ENCODE data around the gene SPTLC2.
"Not testable (repeated sequence)": the region's sequence is repeated elsewhere in the genome, so short reads cannot be mapped to it uniquely, and the experiment has no call there.

SPTLC2 gene

GRCh38 chr14:77616454-77617229 lies at the start of gene SPTLC2:
TSS of gene SPTLC2 (minus strand) at chr14:77616637. CDS start at chr14:77616579, 58 bp downstream.
- peak; percentile 98 for DNase-seq

- DNase-seq = no peak
Observed at GRCh38 chr14:77663293-77663692, 46.9 kb upstream of the SPTLC2 start.

- DNase-seq = not testable (repeated sequence)
Observed at GRCh38 chr14:77661562-77661961, 45.1 kb upstream of the SPTLC2 start.

- peak; percentile 75 for DNase-seq
Observed at GRCh38 chr14:77660754-77661153, 44.3 kb upstream of the SPTLC2 start.

- DNase-seq = no peak
Observed at GRCh38 chr14:77659831-77660230, 43.4 kb upstream of the SPTLC2 start.

GRCh38 chr14:77657280-77657679 lies 40.8 kb upstream of the SPTLC2 start:
- no peak for DNase-seq

GRCh38 chr14:77654001-77654441 lies 37.6 kb upstream of the SPTLC2 start:
- DNase-seq = peak; percentile 35

GRCh38 chr14:77649326-77649725 lies 32.9 kb upstream of the SPTLC2 start:
- no peak for DNase-seq

- no peak for DNase-seq
Observed at GRCh38 chr14:77648520-77649200, 32.2 kb upstream of the SPTLC2 start.

GRCh38 chr14:77647853-77648252 lies 31.4 kb upstream of the SPTLC2 start:
- DNase-seq = no peak

GRCh38 chr14:77646907-77647306 lies 30.5 kb upstream of the SPTLC2 start:
- no peak for DNase-seq

- no peak for DNase-seq
Observed at GRCh38 chr14:77645520-77646230, 29.2 kb upstream of the SPTLC2 start.

GRCh38 chr14:77642407-77642806 lies 26.0 kb upstream of the SPTLC2 start:
- no peak for DNase-seq

- DNase-seq = no peak
Observed at GRCh38 chr14:77641534-77642341, 25.3 kb upstream of the SPTLC2 start.

GRCh38 chr14:77640756-77641533 lies 24.5 kb upstream of the SPTLC2 start:
- DNase-seq = no peak

- no peak for DNase-seq
Observed at GRCh38 chr14:77638771-77639171, 22.3 kb upstream of the SPTLC2 start.

- DNase-seq = not testable (repeated sequence)
Observed at GRCh38 chr14:77635869-77636268, 19.4 kb upstream of the SPTLC2 start.

- DNase-seq = not testable (repeated sequence)
Observed at GRCh38 chr14:77635466-77635865, 19.0 kb upstream of the SPTLC2 start.

GRCh38 chr14:77630111-77630510 lies 13.7 kb upstream of the SPTLC2 start:
- no peak for DNase-seq

GRCh38 chr14:77625360-77625759 lies 8.9 kb upstream of the SPTLC2 start:
- DNase-seq = no peak

- DNase-seq = no peak
Observed at GRCh38 chr14:77623201-77623600, 6.8 kb upstream of the SPTLC2 start.

Data from NCI-H2227 treated with DMSO at 0.1 percent for 48 hours (cell line).